OCI-LY1 (cell line): ENCODE results near the gene SLC9A9.

ENCODE experiments used
- H2AFZ ChIP-seq: fragments of 200-600 bp; sonication (generic), shearing (Covaris generic); 2 replicates; pipeline ENCODE4 v1.6.0; 2014; ENCODE audit warnings: antibody characterized with exemption, mild to moderate bottlenecking, low read length
- H3F3A ChIP-seq: fragments of 200-600 bp; sonication (generic), shearing (Covaris generic); 2 replicates; pipeline ENCODE4 v1.6.0; 2014; ENCODE audit warnings: mild to moderate bottlenecking, antibody characterized with exemption, low read length, moderate library complexity; ENCODE audit not compliant: insufficient read depth
- H3K27ac ChIP-seq: fragments of 200-600 bp; sonication (generic); 2 replicates; pipeline ENCODE4 v1.5.1; 2014; ENCODE audit warnings: low read length, mixed run types, mild to moderate bottlenecking, low read depth; ENCODE audit not compliant: poor library complexity, severe bottlenecking
- H3K27me3 ChIP-seq: fragments of 200-600 bp; sonication (generic); 2 replicates; pipeline ENCODE4 v1.6.0; 2014; ENCODE audit warnings: antibody characterized with exemption, mild to moderate bottlenecking, low read length, moderate library complexity; ENCODE audit not compliant: insufficient read depth
- H3K36me3 ChIP-seq: fragments of 200-600 bp; sonication (generic); 2 replicates; pipeline ENCODE4 v1.6.1; 2014; ENCODE audit warnings: mild to moderate bottlenecking, antibody characterized with exemption, low read length, moderate library complexity, mixed read lengths; ENCODE audit not compliant: insufficient read depth
- H3K4me1 ChIP-seq: fragments of 200-600 bp; sonication (generic); 2 replicates; pipeline ENCODE4 v1.5.1; 2014; ENCODE audit warnings: mild to moderate bottlenecking, low read length, moderate library complexity; ENCODE audit not compliant: insufficient read depth, severe bottlenecking
- H3K4me2 ChIP-seq: fragments of 200-600 bp; sonication (generic), shearing (Covaris generic); 2 replicates; pipeline ENCODE4 v1.6.1; 2014; ENCODE audit warnings: low read length
- H3K4me3 ChIP-seq: fragments of 200-600 bp; sonication (generic); 2 replicates; pipeline ENCODE4 v1.5.1; 2014; ENCODE audit warnings: low read length, low read depth, mild to moderate bottlenecking, mixed read lengths; ENCODE audit not compliant: poor library complexity, severe bottlenecking
- H3K79me2 ChIP-seq: fragments of 200-600 bp; shearing (Covaris generic); 2 replicates; pipeline ENCODE4 v1.6.1; 2016; ENCODE audit warnings: mixed run types, low read length, mixed read lengths; ENCODE audit not compliant: insufficient read depth
- H3K9ac ChIP-seq: fragments of 200-600 bp; sonication (generic), shearing (Covaris generic); 2 replicates; pipeline ENCODE4 v1.6.1; 2014; ENCODE audit warnings: mild to moderate bottlenecking, low read length, mixed read lengths
- H3K9me2 ChIP-seq: fragments of 200-600 bp; sonication (generic), shearing (Covaris generic); 2 replicates; pipeline ENCODE4 v1.6.1; 2014; ENCODE audit warnings: low read depth, mild to moderate bottlenecking, low read length, mixed read lengths
- H3K9me3 ChIP-seq: fragments of 200-600 bp; shearing (Covaris generic); 2 replicates; pipeline ENCODE4 v1.6.1; 2014; ENCODE audit warnings: low read length, mixed read lengths
- H4K20me1 ChIP-seq: fragments of 200-600 bp; sonication (generic), shearing (Covaris generic); 2 replicates; pipeline ENCODE4 v1.6.0; 2016; ENCODE audit warnings: mild to moderate bottlenecking, low read length; ENCODE audit not compliant: insufficient read depth
- EZH2 ChIP-seq: fragments of 200-600 bp; sonication (generic), shearing (Covaris generic); IDR thresholded peaks from 2 replicates; pipeline ENCODE4 v1.8.0; 2017; ENCODE audit warnings: borderline replicate concordance, mixed run types, mild to moderate bottlenecking, antibody characterized with exemption, low read length, moderate library complexity, mixed read lengths
- TF ChIP-seq, protein P1 (sequence below): fragments of 200-600 bp; sonication (generic), shearing (Covaris generic); IDR thresholded peaks from 2 replicates; pipeline ENCODE4 v1.5.1; 2017; ENCODE audit warnings: mild to moderate bottlenecking, antibody characterized with exemption, low read length, moderate library complexity, mixed read lengths

The SLC9A9 gene

DNA sequence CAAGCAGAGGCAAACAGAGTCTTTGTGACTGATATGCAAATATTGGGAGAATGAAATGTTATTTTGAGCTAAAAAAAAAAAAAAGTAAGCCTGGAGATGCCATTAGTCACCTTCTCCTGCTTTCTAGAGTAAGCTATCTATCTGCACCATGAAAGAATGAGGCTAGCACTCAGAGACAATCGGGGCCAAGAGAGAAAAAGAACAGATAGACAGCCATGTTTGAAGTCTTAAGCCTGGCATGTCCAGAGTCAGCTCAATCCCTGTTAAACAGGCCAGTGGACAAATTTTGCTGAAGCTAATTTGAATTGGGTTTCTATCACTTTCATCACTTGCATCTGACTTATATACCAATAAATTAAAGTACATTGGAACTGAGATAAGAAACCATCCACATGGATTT, 204.4 kb downstream of the SLC9A9 start:
- Histone ChIP-seq H2AFZ (no peak overlapping the region), H3F3A (no peaks in the 10 kb centered on the region), H3K79me2 (no peaks in the 10 kb centered on the region), H3K9me2 (no peaks in the 10 kb centered on the region), H3K36me3 (no peaks in the 10 kb centered on the region), H4K20me1 (no peaks in the 10 kb centered on the region), H3K27me3 (no peaks in the 10 kb centered on the region), H3K9me3 (no peaks in the 10 kb centered on the region), H3K9ac (no peak overlapping the region; the same call in 1 of the 2 replicates), H3K4me1 (peaks cover 25% of the 10 kb centered on the region), H3K27ac (peak overlapping the region; percentile 9), H3K4me2 (peak overlapping the region; percentile 7; the same call in 1 of the 2 replicates), H3K4me3 (no peak overlapping the region)
- TF ChIP-seq, protein P1, sequence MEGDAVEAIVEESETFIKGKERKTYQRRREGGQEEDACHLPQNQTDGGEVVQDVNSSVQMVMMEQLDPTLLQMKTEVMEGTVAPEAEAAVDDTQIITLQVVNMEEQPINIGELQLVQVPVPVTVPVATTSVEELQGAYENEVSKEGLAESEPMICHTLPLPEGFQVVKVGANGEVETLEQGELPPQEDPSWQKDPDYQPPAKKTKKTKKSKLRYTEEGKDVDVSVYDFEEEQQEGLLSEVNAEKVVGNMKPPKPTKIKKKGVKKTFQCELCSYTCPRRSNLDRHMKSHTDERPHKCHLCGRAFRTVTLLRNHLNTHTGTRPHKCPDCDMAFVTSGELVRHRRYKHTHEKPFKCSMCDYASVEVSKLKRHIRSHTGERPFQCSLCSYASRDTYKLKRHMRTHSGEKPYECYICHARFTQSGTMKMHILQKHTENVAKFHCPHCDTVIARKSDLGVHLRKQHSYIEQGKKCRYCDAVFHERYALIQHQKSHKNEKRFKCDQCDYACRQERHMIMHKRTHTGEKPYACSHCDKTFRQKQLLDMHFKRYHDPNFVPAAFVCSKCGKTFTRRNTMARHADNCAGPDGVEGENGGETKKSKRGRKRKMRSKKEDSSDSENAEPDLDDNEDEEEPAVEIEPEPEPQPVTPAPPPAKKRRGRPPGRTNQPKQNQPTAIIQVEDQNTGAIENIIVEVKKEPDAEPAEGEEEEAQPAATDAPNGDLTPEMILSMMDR: no peak
- no peak for TF ChIP-seq EZH2

- TF ChIP-seq EZH2: no peak
- H3K27ac ChIP-seq: no peak overlapping the region
Measured at GRCh38 chr3:143640774-143641173, 207.5 kb downstream of the SLC9A9 start.

GRCh38 chr3:143637133-143637532, 211.1 kb downstream of the SLC9A9 start:
- no peak overlapping the region for H3K27ac ChIP-seq
- H3K27me3 ChIP-seq: no peaks in the 10 kb centered on the region
- H3F3A ChIP-seq: no peaks in the 10 kb centered on the region
- H3K79me2 ChIP-seq: no peaks in the 10 kb centered on the region
- TF ChIP-seq EZH2: no peak
- TF ChIP-seq, protein P1: no peak
- peaks cover 15% of the 10 kb centered on the region for H3K9me3 ChIP-seq
- no peak overlapping the region for H2AFZ ChIP-seq
- H3K36me3 ChIP-seq: no peaks in the 10 kb centered on the region
- H4K20me1 ChIP-seq: no peaks in the 10 kb centered on the region
- H3K4me3 ChIP-seq: no peak overlapping the region
- no peak overlapping the region for H3K9ac ChIP-seq
- no peak overlapping the region for H3K4me2 ChIP-seq
- H3K4me1 ChIP-seq: no peaks in the 10 kb centered on the region
- no peaks in the 10 kb centered on the region for H3K9me2 ChIP-seq

More at GRCh38 chr3:143640774-143641173, 207.5 kb downstream of the SLC9A9 start:
- no peak overlapping the region for H3K4me2 ChIP-seq
- no peak overlapping the region for H3K4me3 ChIP-seq
- no peaks in the 10 kb centered on the region for H3K36me3 ChIP-seq
- no peak overlapping the region for H3K9ac ChIP-seq
- no peaks in the 10 kb centered on the region for H3K79me2 ChIP-seq
- H3K9me2 ChIP-seq: no peaks in the 10 kb centered on the region
- H3K4me1 ChIP-seq: peaks cover 25% of the 10 kb centered on the region
- no peaks in the 10 kb centered on the region for H3F3A ChIP-seq
- no peaks in the 10 kb centered on the region for H3K27me3 ChIP-seq
- no peak overlapping the region for H2AFZ ChIP-seq
- peaks cover 15% of the 10 kb centered on the region for H3K9me3 ChIP-seq
- H4K20me1 ChIP-seq: no peaks in the 10 kb centered on the region

DNA sequence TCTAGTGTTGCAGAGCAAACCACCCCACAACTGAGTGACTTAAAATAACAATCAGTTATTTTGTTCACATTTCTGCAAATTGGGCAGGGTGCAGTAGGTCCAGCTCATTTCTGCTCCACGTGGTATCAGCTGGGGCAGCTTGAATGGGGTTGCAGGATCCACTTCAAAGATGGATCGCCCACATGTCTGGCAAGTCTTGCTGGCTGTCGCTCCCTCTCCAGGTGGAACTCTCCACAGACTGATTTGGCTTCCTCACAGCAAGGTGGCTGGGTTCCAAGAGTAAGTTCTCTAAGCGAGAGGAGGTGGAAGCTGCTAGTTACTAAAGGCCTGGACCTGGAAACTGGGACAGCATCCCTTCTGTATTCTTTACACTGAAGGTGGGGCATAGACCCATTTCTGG, 213.3 kb downstream of the SLC9A9 start:
- Histone ChIP-seq H2AFZ (no peak overlapping the region), H3K36me3 (no peaks in the 10 kb centered on the region), H3K79me2 (no peaks in the 10 kb centered on the region), H3K27me3 (no peaks in the 10 kb centered on the region), H3K4me2 (no peak overlapping the region), H3K9me3 (peaks cover 15% of the 10 kb centered on the region), H3F3A (no peaks in the 10 kb centered on the region), H3K9me2 (no peaks in the 10 kb centered on the region), H3K4me1 (no peaks in the 10 kb centered on the region), H3K27ac (no peak overlapping the region), H3K4me3 (no peak overlapping the region), H4K20me1 (no peaks in the 10 kb centered on the region), H3K9ac (no peak overlapping the region)
- TF ChIP-seq, protein P1: no peak
- no peak for TF ChIP-seq EZH2
